GM10248 (cell line): ENCODE measurements around the gene PRF1.

Experiments
- CTCF ChIA-PET: fragments of 300-600 bp; sonication (Branson Sonifier 250); formaldehyde crosslinking; extraction: SDS; loops from one replicate; lab custom pipeline; 2021; ENCODE audit warnings: antibody characterized with exemption; lab: Yijun Ruan, JAX
- POLR2A ChIA-PET: fragments of 350-650 bp; sonication (Branson Sonifier 250); formaldehyde crosslinking; extraction: SDS; loops from one replicate; lab custom pipeline; 2020; ENCODE audit warnings: antibody characterized with exemption; lab: Yijun Ruan, JAX
- DNase-seq: peaks from one replicate; pipeline ENCODE4 v3.0.0; 2012; ENCODE audit errors: extremely low spot score
- TF ChIP-seq, protein P1 (sequence below): IDR thresholded peaks from 2 replicates; pipeline ENCODE4 v1.5.1; 2012; ENCODE audit warnings: mild to moderate bottlenecking, low read depth; ENCODE audit errors: extremely low read depth, missing control alignments, control extremely low read depth

PRF1 gene

GRCh38 chr10:70558295-70558694 is 44.2 kb downstream of the PRF1 start:
- DNase-seq, result no peak
- CTCF ChIA-PET, result interaction anchor here (0.8 to 4.8 kb wide), 11 partner anchors 8 to 325 kb away, joined by 3 to 32 read pairs (median 4); no protein-coding TSS in a partner anchor
- TF ChIP-seq, protein P1, sequence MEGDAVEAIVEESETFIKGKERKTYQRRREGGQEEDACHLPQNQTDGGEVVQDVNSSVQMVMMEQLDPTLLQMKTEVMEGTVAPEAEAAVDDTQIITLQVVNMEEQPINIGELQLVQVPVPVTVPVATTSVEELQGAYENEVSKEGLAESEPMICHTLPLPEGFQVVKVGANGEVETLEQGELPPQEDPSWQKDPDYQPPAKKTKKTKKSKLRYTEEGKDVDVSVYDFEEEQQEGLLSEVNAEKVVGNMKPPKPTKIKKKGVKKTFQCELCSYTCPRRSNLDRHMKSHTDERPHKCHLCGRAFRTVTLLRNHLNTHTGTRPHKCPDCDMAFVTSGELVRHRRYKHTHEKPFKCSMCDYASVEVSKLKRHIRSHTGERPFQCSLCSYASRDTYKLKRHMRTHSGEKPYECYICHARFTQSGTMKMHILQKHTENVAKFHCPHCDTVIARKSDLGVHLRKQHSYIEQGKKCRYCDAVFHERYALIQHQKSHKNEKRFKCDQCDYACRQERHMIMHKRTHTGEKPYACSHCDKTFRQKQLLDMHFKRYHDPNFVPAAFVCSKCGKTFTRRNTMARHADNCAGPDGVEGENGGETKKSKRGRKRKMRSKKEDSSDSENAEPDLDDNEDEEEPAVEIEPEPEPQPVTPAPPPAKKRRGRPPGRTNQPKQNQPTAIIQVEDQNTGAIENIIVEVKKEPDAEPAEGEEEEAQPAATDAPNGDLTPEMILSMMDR, result no peak
- POLR2A ChIA-PET, result no interaction called here

- POLR2A ChIA-PET, result no interaction called here
- CTCF ChIA-PET, result interaction anchor here (1.6 to 4.8 kb wide), 3 partner anchors 8 to 201 kb away, joined by 5 to 32 read pairs (median 9); no protein-coding TSS in a partner anchor
- TF ChIP-seq, protein P1, result no peak
- no peak for DNase-seq
These were observed 44.7 kb downstream of the PRF1 start for GRCh38 chr10:70557876-70558275.

- POLR2A ChIA-PET, result no interaction called here
- no peak for DNase-seq
- TF ChIP-seq, protein P1, result no peak
- CTCF ChIA-PET, result interaction anchor here (1.8 kb wide), 1 partner anchor 27 kb away, joined by 5 read pairs; no protein-coding TSS in a partner anchor
These were observed 45.3 kb downstream of the PRF1 start for GRCh38 chr10:70557086-70557845.

GRCh38 chr10:70555371-70555770 is 47.2 kb downstream of the PRF1 start:
- POLR2A ChIA-PET, result no interaction called here
- TF ChIP-seq, protein P1, result no peak

GRCh38 chr10:70552586-70552985 is 50.0 kb downstream of the PRF1 start:
- ChIA-PET CTCF (interaction anchor here (3.5 to 7.2 kb wide), 4 partner anchors 92 to 327 kb away, joined by 12 to 93 read pairs (median 32); no protein-coding TSS in a partner anchor), POLR2A (no interaction called here)
- no peak for DNase-seq
- TF ChIP-seq, protein P1, result no peak

More at GRCh38 chr10:70555371-70555770, 47.2 kb downstream of the PRF1 start:
- DNase-seq, result no peak
- CTCF ChIA-PET, result interaction anchor here (0.9 to 1.1 kb wide), 2 partner anchors 11 to 203 kb away, joined by 3 read pairs; no protein-coding TSS in a partner anchor

DNA sequence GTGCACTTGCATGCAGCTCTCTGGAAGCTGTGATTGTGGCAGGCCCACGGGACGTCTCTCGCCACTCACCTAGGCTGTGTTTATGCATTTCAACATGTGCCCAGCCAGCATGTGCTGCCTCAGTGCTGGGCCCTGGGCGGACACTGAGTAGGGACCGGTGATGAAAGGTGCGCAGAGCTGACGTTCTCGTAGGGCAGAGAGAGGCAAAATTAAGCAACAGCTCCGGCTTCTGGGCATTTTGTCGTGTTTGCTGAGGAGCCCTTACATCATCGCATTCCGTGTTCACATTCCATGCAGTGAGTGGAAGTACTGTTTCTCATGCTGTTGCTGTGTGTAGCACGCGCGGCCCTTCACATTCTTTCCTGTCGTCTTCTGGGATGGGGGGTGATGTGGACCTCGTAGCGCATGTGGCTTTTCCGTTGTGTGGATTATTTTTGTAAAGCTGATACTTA is 50.5 kb downstream of the PRF1 start:
- CTCF ChIA-PET, result interaction anchor here (1.2 to 7.2 kb wide), 6 partner anchors 8 to 328 kb away, joined by 6 to 93 read pairs (median 30); no protein-coding TSS in a partner anchor
- TF ChIP-seq, protein P1, result no peak
- DNase-seq, result no peak
- POLR2A ChIA-PET, result no interaction called here
